GM12891 (cell line): ENCODE measurements around the gene PRDM16.

Experiments used
- POLR2A ChIP-seq: IDR thresholded peaks from 2 replicates; pipeline ENCODE4 v1.6.1; 2011; ENCODE audit warnings: low read depth, low read length, control low read depth
- POLR2AphosphoS5 ChIP-seq: IDR thresholded peaks from 2 replicates; pipeline ENCODE4 v1.6.1; 2011; ENCODE audit warnings: low read depth, low read length, control low read depth
- TAF1 ChIP-seq: IDR thresholded peaks from 2 replicates; pipeline ENCODE4 v1.6.1; 2011; ENCODE audit warnings: low read depth, low read length, control low read depth

- no peak for TF ChIP-seq POLR2AphosphoS5
- TF ChIP-seq TAF1: no peak
- no peak for TF ChIP-seq POLR2A
Measured at GRCh38 chr1:3352299-3352951, 283.4 kb downstream of the PRDM16 start.
